GM12874 (cell line): ENCODE measurements around the gene PRRC2B.

Source experiments
- TF ChIP-seq, protein P1 (sequence below): IDR thresholded peaks from 2 replicates; pipeline ENCODE4 v1.5.1; 2011; ENCODE audit warnings: low read depth, mild to moderate bottlenecking, control low read depth, low read length, moderate library complexity; ENCODE audit not compliant: insufficient read depth

PRRC2B gene

DNA sequence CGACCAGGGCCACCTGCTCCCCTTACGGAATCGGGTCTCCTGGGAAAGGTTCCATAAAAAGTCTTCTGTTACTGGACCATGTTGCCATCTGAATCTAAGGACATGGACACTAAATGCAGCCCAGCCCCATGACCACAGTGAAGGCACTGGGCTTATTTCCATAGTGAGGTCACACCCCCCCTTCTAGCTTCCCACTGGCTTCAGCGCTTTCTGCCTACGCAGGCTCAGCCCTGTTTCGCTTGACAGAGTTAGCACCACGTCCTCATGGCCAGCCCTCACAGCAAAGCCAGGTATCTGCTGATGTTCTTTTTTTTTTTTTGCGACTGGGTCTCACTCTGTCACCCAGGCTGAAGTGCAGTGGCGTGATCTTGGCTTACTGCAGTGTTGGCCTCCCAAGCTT, 123.0 kb downstream of the PRRC2B start:
- TF ChIP-seq, protein P1, sequence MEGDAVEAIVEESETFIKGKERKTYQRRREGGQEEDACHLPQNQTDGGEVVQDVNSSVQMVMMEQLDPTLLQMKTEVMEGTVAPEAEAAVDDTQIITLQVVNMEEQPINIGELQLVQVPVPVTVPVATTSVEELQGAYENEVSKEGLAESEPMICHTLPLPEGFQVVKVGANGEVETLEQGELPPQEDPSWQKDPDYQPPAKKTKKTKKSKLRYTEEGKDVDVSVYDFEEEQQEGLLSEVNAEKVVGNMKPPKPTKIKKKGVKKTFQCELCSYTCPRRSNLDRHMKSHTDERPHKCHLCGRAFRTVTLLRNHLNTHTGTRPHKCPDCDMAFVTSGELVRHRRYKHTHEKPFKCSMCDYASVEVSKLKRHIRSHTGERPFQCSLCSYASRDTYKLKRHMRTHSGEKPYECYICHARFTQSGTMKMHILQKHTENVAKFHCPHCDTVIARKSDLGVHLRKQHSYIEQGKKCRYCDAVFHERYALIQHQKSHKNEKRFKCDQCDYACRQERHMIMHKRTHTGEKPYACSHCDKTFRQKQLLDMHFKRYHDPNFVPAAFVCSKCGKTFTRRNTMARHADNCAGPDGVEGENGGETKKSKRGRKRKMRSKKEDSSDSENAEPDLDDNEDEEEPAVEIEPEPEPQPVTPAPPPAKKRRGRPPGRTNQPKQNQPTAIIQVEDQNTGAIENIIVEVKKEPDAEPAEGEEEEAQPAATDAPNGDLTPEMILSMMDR = no peak

DNA sequence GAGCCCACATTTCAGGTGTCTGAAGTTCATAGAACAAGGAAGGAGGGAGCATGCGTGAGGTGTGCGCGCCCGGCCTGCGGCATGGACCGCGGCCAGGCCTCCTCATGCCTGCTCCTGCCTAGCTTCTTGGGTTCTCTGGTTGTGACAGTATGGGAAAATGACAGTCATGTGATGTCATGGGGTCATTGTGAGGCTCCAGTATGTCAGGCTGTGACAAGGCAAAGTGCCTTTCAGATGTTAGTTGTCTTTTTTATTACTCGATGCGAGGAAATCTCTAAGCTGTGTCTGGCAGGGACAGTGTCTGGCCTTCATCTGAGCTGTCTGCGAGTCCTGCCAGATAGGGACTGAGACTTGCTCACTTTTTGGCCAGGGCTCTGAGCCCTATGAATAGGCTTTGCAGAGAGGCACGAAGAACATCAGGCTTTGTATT, 123.9 kb downstream of the PRRC2B start:
- TF ChIP-seq, protein P1 = no peak

DNA sequence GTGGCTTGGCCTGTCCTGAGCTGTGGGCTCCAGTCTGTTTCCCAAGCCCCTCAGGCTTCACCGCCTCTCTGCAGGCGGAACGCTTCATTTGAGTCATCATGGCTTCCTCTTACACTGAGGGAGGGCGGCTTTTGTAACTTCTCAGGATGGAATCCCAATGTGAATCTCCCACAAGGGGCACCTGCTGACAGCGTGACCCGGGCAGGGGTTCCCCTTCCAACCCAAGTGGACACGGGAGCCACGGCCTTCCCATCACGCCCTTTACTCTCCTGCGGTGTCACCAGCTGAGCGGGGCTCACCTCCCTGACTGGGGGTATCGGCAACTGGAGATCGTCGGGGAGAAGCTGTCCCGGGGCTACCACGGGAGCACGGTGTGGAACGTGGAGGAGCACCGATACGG, 124.7 kb downstream of the PRRC2B start:
- TF ChIP-seq, protein P1 = no peak

DNA sequence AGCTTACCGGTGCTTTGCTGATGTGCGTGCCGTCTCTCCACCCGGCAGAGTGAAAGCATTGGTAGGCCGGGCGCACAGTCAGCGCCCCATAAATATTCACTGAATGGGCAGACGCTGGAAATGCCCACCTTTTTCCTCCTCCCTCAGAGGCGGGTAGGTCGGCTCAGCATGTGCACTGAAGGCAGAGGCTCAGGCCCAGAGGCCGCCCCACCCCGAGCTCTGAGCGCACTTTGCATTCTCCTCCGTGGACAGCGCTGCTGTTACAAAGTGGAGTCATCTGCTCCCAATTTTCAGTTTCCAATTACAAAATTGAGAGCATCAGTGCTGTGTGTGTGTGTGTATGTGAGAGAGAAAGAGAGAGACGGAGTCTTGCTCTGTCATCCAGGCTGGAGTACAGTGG, 126.6 kb downstream of the PRRC2B start:
- TF ChIP-seq, protein P1 = no peak

DNA sequence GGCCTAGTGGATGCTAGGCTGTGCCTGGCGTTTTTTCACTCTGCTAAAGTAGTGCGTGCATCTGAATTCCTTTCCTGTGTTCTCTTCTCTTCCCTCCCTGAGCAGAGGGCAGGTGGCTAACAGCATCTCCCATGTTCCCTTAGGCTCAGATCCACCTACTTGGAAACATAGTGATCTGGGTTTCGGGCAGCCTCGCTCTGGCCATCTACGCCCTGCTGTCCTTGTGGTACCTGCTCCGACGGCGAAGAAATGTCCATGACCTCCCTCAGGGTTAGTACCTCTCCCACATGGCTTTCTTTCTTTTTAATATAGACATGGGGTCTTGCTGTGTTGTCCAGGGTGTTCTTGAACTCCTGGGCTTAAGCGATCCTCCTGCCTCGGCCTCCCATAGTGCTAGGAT, 127.3 kb downstream of the PRRC2B start:
- TF ChIP-seq, protein P1 = no peak

DNA sequence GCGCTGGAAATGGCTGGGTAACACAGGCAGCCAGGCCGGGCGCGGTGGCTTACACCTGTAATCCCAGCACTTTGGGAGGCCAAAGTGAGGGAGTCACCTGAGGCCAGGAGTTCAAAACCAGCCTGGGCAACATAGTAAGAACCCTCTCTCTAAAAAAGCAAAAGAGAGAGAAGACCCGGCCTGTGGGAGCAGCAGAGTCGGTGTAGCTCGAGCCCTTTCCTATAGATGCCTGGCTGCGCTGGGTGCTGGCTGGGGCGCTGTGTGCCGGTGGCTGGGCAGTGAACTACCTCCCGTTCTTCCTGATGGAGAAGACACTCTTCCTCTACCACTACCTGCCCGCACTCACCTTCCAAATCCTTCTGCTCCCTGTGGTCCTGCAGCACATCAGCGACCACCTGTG, 127.9 kb downstream of the PRRC2B start:
- TF ChIP-seq, protein P1 = no peak

DNA sequence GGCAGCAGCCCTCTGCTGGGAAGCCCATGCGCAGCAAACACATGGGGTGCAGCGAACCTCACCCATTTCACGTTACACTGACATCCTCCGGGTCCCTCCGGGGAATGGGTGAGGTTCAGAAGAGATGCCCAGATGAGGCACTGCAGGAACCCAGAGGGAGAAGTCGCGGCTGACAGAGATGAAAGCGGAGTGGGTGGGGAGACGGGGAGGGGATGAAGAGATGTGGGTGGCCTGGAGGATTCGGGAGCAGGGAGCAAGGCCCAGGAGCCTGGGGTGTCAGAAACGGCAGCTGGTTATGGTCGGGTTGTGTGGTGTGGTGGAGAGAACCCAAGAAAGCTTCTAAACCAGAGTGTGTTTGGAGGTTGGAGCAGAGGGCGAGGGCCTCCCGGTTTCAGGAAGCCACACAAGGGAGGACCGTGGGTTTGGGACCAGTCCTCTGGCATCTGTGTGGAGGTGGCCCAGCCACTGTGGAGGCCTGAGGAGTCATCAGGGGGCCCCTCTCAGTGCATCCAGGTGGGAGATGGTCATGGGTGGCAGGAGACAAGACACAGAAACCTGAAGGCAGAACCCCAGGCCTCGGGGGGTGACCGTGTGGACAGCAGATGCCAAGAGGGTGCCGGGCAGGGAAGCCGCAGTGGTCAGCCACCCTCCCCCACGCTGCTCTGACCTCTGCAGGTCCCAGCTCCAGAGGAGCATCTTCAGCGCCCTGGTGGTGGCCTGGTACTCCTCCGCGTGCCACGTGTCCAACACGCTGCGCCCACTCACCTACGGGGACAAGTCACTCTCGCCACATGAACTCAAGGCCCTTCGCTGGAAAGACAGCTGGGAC, 128.6 kb downstream of the PRRC2B start:
- TF ChIP-seq, protein P1 = no peak
